TTC549 (cell line): ENCODE measurements around the gene XRN2.
A peak's percentile ranks its signal among the peaks of the same experiment; 100 is the strongest.
"Not testable (repeated sequence)": the region's sequence is repeated elsewhere in the genome, so short reads cannot be mapped to it uniquely, and the experiment has no call there.

Experiments used
- FAIRE-seq: peaks from 2 replicates; lab custom pipeline; 2012; peaks lifted over from hg19 to GRCh38; lab: Jason Lieb, UNC

Gene XRN2

DNA sequence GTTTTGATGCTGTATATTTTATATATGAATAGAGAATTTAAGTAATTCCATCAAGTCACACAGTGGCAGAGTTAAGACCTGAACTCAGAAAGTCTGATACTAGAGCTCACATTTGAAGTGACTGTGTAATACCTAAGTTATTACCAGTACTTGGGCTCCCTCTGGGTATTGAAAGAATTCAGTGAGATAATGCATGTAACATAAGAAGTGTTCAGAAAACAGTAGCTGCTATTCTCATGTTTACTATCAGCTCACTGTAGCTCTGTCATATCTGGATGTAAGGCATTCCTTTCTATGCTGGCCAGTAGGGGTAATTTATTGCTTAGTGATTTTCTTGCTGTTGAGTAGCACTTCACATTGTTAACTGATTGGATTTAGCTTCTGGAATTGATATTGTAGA, 49.6 kb downstream of the XRN2 start:
- no peak for FAIRE-seq

DNA sequence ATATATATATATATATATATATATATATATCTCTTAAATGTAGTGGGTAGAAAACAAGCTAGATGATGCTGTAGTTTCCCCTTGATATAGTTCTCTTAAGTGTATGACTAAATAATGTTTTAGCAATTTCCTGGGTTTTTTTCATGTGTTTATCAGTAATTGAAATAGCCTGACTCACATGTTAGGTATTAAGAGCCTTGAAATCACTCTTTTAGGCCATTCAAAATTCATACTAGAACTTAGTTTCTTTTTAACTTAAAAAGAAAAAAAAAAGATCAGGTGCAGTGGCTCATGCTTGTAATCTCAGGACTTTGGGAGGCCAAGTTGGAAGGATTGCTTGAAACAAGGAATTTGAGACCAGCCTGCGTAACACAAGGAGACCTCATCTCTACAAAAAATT, 50.1 kb downstream of the XRN2 start:
- no peak for FAIRE-seq

DNA sequence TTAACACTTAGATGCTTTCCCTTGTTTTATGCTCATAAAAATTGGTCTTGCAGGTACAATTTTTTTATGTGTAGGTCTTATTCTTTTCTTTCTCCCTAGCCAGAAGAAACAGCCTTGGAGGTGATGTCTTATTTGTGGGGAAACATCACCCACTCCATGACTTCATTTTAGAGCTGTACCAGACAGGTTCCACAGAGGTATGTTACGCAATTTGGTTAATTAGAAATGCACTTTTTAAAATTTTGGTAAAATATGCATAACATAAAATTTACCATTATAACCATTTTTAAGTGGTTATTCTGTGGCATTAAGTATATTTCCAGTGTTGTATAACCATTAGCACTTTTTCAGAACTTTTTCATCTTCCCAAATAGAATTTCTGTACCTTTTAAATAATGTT, 52.9 kb downstream of the XRN2 start:
- FAIRE-seq: no peak

GRCh38 chr20:21356386-21356785, 53.3 kb downstream of the XRN2 start:
- no peak for FAIRE-seq

- FAIRE-seq: no peak
Measured at GRCh38 chr20:21357844-21358243, 54.7 kb downstream of the XRN2 start.

DNA sequence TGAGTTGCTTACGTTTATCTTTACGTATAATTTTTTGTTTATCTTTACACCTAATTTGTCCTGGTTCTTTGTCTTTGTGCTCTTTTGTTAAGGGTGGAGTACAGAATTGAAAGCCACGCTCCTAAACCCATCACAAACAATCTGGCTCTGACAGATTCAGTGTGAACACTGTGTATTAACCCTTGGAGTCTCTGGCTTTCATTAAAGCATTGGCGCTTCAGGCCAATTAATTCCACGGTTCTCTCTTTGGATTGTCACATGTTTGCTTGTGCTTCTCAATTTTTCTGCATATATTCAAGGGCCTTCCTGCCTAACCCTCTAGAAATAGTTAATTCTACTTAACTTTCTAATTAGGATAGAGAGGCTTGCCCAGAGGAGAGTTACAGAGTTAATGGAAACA, 55.6 kb downstream of the XRN2 start:
- no peak for FAIRE-seq

DNA sequence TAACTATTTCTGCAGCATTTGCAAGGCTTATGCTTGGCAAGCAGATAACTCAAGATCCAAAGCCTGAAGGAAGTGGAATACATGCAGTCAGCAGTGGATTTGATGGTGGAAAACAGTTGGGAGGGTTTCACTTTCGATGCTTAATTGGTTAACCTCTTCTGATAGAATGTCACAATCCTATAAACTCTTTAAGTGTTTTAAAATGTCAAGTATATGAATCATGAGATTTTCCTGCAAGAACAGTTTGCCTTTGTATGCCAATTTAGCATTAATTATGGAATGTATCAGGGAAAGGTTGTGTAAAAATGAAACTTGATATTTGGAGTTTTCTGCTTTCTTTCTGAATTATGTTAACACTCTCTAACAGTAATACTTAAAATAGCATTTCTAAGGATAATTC, 57.6 kb downstream of the XRN2 start:
- FAIRE-seq: no peak

DNA sequence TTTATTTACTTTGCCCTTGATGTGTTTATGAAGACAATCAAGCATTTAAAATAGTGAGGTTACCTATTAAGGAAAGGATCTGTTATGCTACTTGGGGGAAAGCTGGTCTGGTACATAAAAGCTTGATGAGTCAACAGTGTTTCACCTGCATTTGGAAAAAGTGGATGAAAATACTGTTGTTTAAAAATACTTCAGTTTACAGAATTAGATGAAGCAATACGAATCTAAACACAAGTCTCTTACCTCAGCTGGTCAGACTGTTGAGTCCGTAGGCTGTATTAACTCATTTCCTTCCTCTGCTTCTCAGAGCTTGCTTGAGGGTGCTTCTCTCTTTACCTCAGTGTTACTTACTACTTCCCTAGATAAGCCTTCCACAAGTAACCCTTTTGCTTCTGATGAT, 58.1 kb downstream of the XRN2 start:
- no peak for FAIRE-seq

DNA sequence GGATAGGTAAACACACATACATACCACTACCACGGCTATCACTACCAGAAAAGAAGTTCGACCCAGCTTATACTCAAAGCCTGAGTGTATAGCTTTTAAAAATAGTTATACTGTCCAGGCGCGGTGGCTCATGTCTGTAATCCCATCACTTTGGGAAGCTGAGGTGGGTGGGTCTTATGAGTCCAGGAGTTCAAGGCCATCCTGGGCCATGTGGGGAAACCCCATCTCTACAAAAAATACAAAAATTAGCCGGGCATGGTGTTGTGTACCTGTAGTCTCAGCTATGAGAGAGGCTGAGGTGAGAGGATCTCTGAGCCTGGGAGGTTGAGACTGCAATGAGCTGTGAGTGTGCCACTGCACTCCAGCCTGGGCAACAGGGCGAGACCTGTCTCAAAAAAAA, 61.3 kb downstream of the XRN2 start:
- FAIRE-seq: no peak

GRCh38 chr20:21365771-21366170, 62.6 kb downstream of the XRN2 start:
- peak; percentile 93 for FAIRE-seq

DNA sequence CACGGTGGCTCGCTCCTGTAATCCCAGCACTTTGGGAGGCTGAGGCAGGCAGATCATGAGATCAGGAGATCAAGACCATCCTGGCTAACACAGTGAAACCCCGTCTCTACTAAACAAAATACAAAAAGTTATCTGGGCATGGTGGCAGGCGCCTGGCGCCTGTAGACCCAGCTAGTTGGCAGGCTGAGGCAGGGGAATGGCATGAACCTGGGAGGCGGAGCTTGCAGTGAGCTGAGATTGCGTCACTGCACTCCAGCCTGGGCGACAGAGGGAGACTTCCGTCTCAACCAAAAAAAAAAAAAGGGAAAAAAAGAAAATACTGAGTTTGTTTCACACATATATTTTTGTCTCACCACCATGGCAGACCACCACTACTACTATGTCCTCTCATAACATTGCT, 63.1 kb downstream of the XRN2 start:
- FAIRE-seq: not testable (repeated sequence)

DNA sequence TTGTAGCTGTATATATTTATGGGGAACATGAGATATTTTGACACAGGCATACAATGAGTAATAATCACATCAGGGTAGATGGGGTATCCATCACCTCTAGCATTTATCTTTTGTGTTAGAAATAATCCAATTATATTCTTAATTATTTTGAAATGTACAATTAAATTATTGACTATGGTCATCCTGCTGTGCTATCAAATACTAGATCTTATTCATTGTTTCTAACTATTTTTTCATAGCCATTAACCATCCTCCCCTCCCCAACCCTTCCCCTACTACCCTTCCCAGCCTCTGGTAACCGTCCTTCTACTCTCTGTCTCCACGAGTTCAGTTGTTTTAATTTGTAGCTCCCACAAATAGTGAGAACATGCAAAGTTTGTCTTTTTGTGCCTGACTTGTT, 65.7 kb downstream of the XRN2 start:
- no peak for FAIRE-seq

GRCh38 chr20:21371193-21371592, 68.1 kb downstream of the XRN2 start:
- no peak for FAIRE-seq

DNA sequence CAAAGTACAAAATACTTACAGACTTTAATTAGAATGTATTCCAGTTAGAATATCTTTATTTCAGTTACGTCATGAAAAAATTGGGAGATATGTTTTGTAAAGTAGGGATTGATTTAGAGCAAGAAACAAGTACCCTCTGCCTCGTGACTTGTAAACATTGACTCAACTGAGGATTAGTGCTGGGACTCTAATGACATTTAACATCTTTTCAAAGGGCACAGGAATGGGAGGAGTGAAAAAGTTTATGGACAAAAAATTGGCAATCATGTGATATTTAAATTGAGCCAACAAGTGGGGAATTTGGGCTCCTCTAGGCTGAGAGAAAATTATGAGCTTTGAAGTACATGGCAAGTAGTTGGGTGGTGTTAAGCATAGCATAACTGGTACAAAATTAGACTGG, 68.9 kb downstream of the XRN2 start:
- FAIRE-seq: no peak

DNA sequence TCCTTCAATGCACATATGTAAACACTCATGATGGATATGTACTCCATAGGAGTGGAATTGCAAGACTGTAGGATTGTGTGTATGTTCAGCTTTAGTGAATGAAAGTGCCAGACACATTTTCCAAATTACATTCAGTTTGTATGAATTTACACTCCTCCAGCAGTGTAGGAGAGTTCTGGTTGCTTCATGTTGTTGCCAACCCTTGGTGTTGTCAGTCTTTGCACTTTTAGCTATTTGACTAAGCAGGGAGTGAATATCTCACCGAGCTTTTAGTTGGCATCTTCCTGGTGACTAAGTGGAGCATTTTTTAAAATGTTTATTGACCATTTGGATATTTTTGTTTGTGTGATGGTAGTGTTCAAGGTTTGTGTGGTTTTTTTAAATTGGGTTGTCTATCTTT, 70.3 kb downstream of the XRN2 start:
- FAIRE-seq: no peak

- FAIRE-seq: no peak
Measured at GRCh38 chr20:21376626-21377025, 73.5 kb downstream of the XRN2 start.

DNA sequence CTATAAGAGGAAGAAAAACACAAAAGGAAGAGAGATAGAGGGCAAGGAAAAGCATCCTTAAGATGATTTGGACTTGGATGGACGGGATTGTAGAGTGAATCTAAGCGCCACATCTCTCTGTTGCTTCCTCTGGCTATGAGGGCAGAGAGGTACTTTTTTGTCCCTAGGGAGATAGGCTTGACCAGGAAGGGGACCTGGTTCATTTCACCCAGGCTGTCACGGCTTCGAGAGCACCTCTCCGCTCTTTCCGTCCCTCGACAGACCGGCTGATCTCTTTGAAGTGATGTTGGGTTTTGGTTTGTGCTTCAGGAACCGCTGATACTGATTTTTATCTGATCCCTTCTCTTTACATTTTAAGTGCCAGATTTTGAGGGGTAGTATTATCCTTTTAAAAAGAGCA, 74.6 kb downstream of the XRN2 start:
- FAIRE-seq: no peak

DNA sequence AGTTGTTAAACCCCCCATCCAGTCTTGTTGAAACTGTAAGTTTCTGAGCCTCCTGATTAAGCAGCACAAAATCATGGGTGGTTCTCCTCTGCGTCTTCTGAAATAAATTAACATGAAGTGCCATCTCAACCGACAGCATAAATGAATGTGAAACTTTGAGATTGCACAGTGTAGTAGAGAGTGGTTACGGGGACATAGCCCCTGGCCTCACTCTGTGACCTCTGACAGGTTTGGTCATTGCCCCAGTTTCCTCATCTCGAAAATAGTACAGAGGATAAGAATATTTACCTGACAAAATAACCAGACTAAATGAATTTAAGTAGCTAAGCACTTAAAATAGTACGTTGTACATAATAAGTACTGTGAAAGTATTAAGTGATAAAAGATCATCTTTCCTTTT, 75.1 kb downstream of the XRN2 start:
- no peak for FAIRE-seq

DNA sequence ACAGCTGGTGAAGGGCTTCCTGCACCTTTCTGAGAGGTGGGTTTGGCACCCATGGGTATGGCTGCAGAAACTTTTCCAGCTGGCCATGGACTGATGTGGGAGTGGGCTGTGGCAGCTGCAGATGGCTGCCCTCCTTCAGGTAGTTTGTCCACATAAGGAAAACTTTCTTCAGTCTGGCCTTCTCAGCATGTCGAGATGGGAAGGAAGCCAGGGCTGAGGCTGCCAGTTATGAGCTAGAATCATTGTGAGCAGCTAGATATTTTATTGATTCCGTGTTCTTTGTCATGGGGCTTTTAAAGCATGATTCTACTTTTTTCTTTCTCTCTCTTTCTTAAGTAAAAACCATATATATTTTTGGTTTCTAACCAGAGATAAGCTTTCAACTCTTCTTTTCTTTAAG, 77.6 kb downstream of the XRN2 start:
- FAIRE-seq: no peak

GRCh38 chr20:21381619-21382018, 78.5 kb downstream of the XRN2 start:
- FAIRE-seq: no peak

DNA sequence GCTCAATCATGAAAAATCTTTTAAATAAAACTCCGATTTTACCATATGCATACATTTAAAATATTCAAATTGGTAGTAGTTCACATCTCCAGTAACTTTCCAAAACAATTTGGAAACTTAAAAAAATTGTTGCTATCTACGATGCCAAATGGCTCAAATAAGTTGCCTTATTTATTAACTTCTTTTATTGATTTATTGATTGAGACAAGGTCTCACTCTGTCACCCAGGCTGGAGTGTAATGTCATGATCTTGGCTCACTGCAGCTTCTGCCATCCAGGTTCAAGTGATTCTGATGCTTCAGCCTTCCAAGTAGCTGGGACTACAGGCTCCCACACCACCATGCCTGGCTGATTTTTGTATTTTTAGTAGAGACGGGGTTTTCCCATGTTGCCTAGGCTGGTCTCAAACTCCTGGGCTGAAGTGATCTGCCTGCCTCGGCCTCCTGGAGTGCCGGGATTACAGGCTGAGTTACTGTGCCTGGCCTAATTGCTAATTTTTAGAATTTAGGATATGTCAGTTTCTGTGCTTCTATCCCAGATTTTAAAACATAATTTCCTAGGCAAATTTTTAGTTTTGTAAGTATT, 81.3 kb downstream of the XRN2 start:
- no peak for FAIRE-seq

DNA sequence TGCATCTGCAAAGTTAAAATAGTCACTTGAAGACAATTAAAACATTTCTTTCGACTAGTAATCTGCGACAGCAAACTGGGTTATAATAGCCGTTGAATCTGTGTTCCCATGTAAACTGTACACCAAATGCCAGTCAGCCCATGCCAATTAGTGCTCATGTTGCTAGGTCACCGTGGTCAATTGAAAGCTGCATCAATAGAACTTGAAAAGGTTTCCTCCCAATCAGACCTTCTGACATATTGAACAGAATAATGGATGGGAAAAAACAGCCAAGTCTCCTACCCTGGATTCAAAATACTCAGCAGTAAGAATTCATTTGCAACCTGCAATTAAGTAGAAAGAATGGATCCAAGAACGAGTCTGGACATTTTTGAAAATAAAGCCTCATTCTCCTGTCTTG, 83.0 kb downstream of the XRN2 start:
- FAIRE-seq: no peak

DNA sequence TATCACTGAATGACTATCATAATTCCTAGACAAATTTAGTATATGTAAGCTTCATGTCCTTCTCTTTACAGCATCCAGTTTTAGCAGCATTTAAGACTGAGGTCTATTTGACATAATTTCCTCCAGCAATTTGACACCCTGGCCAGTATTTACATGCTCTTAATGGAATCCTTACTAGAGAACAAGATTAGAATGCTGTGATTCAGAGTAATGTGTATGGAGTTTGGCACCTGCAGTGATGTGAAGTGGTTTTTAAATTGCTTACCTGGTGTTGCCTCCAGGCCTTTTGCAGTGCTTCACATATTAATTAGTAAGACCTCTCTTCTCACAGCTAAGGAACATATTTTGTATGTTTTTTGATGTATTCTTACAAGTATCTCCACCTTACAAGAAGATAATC, 84.4 kb downstream of the XRN2 start:
- FAIRE-seq: no peak

DNA sequence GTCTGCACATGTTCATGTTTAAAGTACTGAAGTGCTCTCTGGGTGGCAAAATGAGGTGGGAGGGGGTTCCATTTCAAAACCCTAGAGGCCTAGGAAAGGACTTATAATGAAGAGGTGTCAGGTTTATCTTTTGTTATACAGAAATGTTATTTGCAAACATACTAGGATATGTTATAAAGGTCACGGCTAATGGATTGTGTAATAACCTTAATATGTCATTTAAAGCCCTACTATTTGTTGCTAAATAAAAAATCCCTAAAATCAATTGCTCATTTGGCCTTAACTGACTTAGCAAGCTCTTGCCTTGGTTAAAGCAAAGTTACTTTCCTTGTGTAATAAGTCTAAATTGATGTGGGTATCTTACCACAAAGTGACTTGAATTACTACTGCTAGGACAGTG, 85.4 kb downstream of the XRN2 start:
- no peak for FAIRE-seq

GRCh38 chr20:21389368-21389767, 86.2 kb downstream of the XRN2 start:
- FAIRE-seq: no peak
